DMS153 treated with DMSO at 0.1 percent for 48 hours (cell line): ENCODE results near the gene GATA1.
A peak's percentile ranks its signal among the peaks of the same experiment; 100 is the strongest.

Experiments used
- DNase-seq: peaks from one replicate; lab custom pipeline; 2025; ENCODE audit not compliant: unreplicated experiment; lab: John Stamatoyannopoulos, UW

Gene GATA1

GRCh38 chrX:48786341-48786800 is at the start of gene GATA1:
Gene GATA1 (plus strand): TSS chrX:48786590. CDS start chrX:48791110, 4,520 bp downstream.
- DNase-seq: no peak

- no peak for DNase-seq
Measured at GRCh38 chrX:48736878-48737212, 49.5 kb upstream of the GATA1 start.

GRCh38 chrX:48737213-48737938 is 49.0 kb upstream of the GATA1 start:
- peak; percentile 91 for DNase-seq

- DNase-seq: no peak
Measured at GRCh38 chrX:48737940-48738339, 48.5 kb upstream of the GATA1 start.

GRCh38 chrX:48741834-48742233 is 44.6 kb upstream of the GATA1 start:
- no peak for DNase-seq

- DNase-seq: no peak
Measured at GRCh38 chrX:48745222-48745621, 41.2 kb upstream of the GATA1 start.

GRCh38 chrX:48747415-48748016 is 38.9 kb upstream of the GATA1 start:
- no peak for DNase-seq

- DNase-seq: no peak
Measured at GRCh38 chrX:48749182-48749581, 37.2 kb upstream of the GATA1 start.

- no peak for DNase-seq
Measured at GRCh38 chrX:48751343-48751742, 35.0 kb upstream of the GATA1 start.

- DNase-seq: no peak
Measured at GRCh38 chrX:48752498-48752897, 33.9 kb upstream of the GATA1 start.

GRCh38 chrX:48753708-48754228 is 32.6 kb upstream of the GATA1 start:
- no peak for DNase-seq

- DNase-seq: no peak
Measured at GRCh38 chrX:48754238-48754637, 32.2 kb upstream of the GATA1 start.

GRCh38 chrX:48761674-48762471 is 24.5 kb upstream of the GATA1 start, which contains the start of gene GLOD5:
Gene GLOD5 (plus strand): TSS chrX:48761747. CDS start chrX:48761791, 44 bp downstream.
- peak; percentile 54 for DNase-seq

GRCh38 chrX:48769230-48769629 is 17.2 kb upstream of the GATA1 start:
- no peak for DNase-seq

GRCh38 chrX:48770296-48770695 is 16.1 kb upstream of the GATA1 start:
- no peak for DNase-seq

- DNase-seq: no peak
Measured at GRCh38 chrX:48772602-48773001, 13.8 kb upstream of the GATA1 start.

- no peak for DNase-seq
Measured at GRCh38 chrX:48776818-48777439, 9.5 kb upstream of the GATA1 start.

GRCh38 chrX:48779399-48779798 is 7.0 kb upstream of the GATA1 start:
- no peak for DNase-seq

GRCh38 chrX:48781705-48782104 is 4.7 kb upstream of the GATA1 start:
- DNase-seq: no peak

- no peak for DNase-seq
Measured at GRCh38 chrX:48782216-48782615, 4.2 kb upstream of the GATA1 start.

GRCh38 chrX:48782795-48783194 is 3.6 kb upstream of the GATA1 start:
- DNase-seq: no peak
